Erythroblast (primary cell): ENCODE results near the gene FRMD5.

ENCODE experiments used
- DNase-seq, 2 experiments: peaks; one replicate each; lab custom pipeline; 2025; lab: John Stamatoyannopoulos, UW
- GATA1 ChIP-seq: IDR thresholded peaks from 2 replicates; pipeline ENCODE4 v1.6.1; 2011; ENCODE audit warnings: low read depth, mild to moderate bottlenecking, control low read depth, low read length, moderate library complexity
- POLR2A ChIP-seq: IDR thresholded peaks from 2 replicates; pipeline ENCODE4 v1.6.1; 2011; ENCODE audit warnings: mild to moderate bottlenecking, low read length

FRMD5 gene

GRCh38 chr15:44147636-44148035 is 47.4 kb downstream of the FRMD5 start:
- TF ChIP-seq POLR2A (no peak), GATA1 (no peak)

GRCh38 chr15:44145495-44145894 is 49.6 kb downstream of the FRMD5 start:
- DNase-seq: no peak
- TF ChIP-seq POLR2A (no peak), GATA1 (no peak)

More at GRCh38 chr15:44147636-44148035, 47.4 kb downstream of the FRMD5 start:
- no peak for DNase-seq

- no peak for TF ChIP-seq POLR2A
- no peak for TF ChIP-seq GATA1
- no peak for DNase-seq
These were observed 50.1 kb downstream of the FRMD5 start for GRCh38 chr15:44144992-44145391.

- TF ChIP-seq POLR2A: no peak
- no peak for TF ChIP-seq GATA1
- no peak for DNase-seq
These were observed 50.9 kb downstream of the FRMD5 start for GRCh38 chr15:44144184-44144583.

GRCh38 chr15:44137750-44138149 is 57.3 kb downstream of the FRMD5 start:
- TF ChIP-seq POLR2A (no peak), GATA1 (no peak)
- no peak for DNase-seq

- TF ChIP-seq POLR2A (no peak), GATA1 (no peak)
These were observed 58.0 kb downstream of the FRMD5 start for GRCh38 chr15:44136991-44137477.

GRCh38 chr15:44132057-44132456 is 63.0 kb downstream of the FRMD5 start:
- no peak for DNase-seq
- TF ChIP-seq GATA1 (no peak), POLR2A (no peak)

More at GRCh38 chr15:44136991-44137477, 58.0 kb downstream of the FRMD5 start:
- no peak for DNase-seq

GRCh38 chr15:44130778-44131177 is 64.3 kb downstream of the FRMD5 start:
- no peak for DNase-seq

GRCh38 chr15:44129911-44130310 is 65.2 kb downstream of the FRMD5 start:
- TF ChIP-seq POLR2A (no peak), GATA1 (no peak)
- DNase-seq: no peak

More at GRCh38 chr15:44130778-44131177, 64.3 kb downstream of the FRMD5 start:
- no peak for TF ChIP-seq GATA1
- no peak for TF ChIP-seq POLR2A

- TF ChIP-seq GATA1: no peak
- no peak for TF ChIP-seq POLR2A
- DNase-seq: no peak
These were observed 66.6 kb downstream of the FRMD5 start for GRCh38 chr15:44128443-44128842.

- DNase-seq: no peak
- TF ChIP-seq POLR2A: no peak
- no peak for TF ChIP-seq GATA1
These were observed 69.2 kb downstream of the FRMD5 start for GRCh38 chr15:44125879-44126278.

GRCh38 chr15:44102675-44103254 is 92.3 kb downstream of the FRMD5 start:
- no peak for TF ChIP-seq GATA1
- TF ChIP-seq POLR2A: no peak
- no peak for DNase-seq

GRCh38 chr15:44101944-44102343 is 93.1 kb downstream of the FRMD5 start:
- no peak for TF ChIP-seq GATA1
- DNase-seq: no peak

GRCh38 chr15:44101286-44101685 is 93.8 kb downstream of the FRMD5 start:
- DNase-seq: no peak
- TF ChIP-seq GATA1: no peak
- TF ChIP-seq POLR2A: no peak

- TF ChIP-seq GATA1: no peak
- TF ChIP-seq POLR2A: no peak
- DNase-seq: no peak
These were observed 95.4 kb downstream of the FRMD5 start for GRCh38 chr15:44099671-44100070.
